ENCODE data around the gene SPON1. TPM values are rescaled to one million over a fixed set of nuclear protein-coding genes. Genes with fewer than 3 reads are reported as not detected.

The SPON1 gene
- total and polyA plus RNA-seq, 4 donors, result 0.72 to 4.9 (median 1.2) TPM

DNA sequence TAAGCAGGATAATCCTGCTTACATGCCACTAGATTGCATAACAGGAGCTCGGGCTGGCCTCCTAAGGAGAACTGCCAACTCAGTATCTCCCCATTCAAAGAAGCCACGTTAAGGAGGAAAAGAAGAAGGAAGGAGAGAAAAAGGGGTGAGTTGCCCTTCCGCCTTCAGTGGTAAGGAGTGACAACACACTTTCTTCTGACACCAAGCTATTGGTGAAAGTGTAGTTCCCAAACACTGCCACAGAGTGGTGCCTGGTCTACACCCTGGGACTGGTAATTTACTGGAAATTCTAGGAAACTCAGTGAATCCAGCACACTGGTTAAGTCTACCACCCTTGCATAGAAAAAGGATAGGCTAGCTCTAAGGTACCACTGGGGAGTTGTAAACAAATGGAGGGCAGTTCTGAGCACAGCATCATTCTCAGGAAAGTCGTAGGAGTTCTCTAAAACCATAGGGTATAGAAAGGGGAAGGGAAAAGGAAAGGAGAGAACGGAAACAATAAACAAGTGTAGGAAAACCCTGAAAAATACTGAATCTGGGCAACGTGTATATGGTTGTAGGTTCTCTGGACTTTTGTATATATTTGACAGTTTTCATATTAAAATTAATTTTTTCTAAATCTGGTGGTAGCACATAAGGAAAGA, 338.3 kb downstream of the SPON1 start:
- peak; percentile 99 for TF ChIP-seq RAD21 (IDR thresholded peaks at IDR 0.05)
- TF ChIP-seq HNF4A (conservative IDR thresholded peaks at IDR 0.05), result no peak
- no peak for TF ChIP-seq FOXA2 (IDR thresholded peaks at IDR 0.05)
- TF ChIP-seq JUND (IDR thresholded peaks at IDR 0.05), result no peak
- peak; percentile 89 for TF ChIP-seq CTCF (IDR thresholded peaks at IDR 0.05; ENCODE audit: low read depth, low read length, missing input control)
- TF ChIP-seq TAF1 (conservative IDR thresholded peaks at IDR 0.05), result no peak
- TF ChIP-seq REST (IDR thresholded peaks at IDR 0.05), result no peak
- TF ChIP-seq ATF3 (IDR thresholded peaks at IDR 0.05), result no peak
- TF ChIP-seq HNF4G (IDR thresholded peaks at IDR 0.05), result no peak
- TF ChIP-seq, protein P1, sequence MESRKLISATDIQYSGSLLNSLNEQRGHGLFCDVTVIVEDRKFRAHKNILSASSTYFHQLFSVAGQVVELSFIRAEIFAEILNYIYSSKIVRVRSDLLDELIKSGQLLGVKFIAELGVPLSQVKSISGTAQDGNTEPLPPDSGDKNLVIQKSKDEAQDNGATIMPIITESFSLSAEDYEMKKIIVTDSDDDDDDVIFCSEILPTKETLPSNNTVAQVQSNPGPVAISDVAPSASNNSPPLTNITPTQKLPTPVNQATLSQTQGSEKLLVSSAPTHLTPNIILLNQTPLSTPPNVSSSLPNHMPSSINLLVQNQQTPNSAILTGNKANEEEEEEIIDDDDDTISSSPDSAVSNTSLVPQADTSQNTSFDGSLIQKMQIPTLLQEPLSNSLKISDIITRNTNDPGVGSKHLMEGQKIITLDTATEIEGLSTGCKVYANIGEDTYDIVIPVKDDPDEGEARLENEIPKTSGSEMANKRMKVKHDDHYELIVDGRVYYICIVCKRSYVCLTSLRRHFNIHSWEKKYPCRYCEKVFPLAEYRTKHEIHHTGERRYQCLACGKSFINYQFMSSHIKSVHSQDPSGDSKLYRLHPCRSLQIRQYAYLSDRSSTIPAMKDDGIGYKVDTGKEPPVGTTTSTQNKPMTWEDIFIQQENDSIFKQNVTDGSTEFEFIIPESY (IDR thresholded peaks at IDR 0.05), result no peak
- no peak for TF ChIP-seq YY1 (IDR thresholded peaks at IDR 0.05)
- TF ChIP-seq FOXA1 (IDR thresholded peaks at IDR 0.05), result no peak
- no peaks in the 10 kb centered on the region for H3K36me3 ChIP-seq (ENCODE audit: control insufficient read depth in 4 of 4, insufficient read depth in 3 of 4, low read depth in 1 of 4, low read length in 3 of 4)
- no peak overlapping the region for H3K27ac ChIP-seq (ENCODE audit: low read depth in 1 of 2, low read length in 2 of 2)
- H3K4me1 ChIP-seq (ENCODE audit: control insufficient read depth in 4 of 4, insufficient read depth in 4 of 4, low read length in 3 of 4), result peaks cover 0 to 8% (median 4%) of the 10 kb centered on the region in 4 donors
- H3K9me3 ChIP-seq (ENCODE audit: control insufficient read depth in 4 of 4, low read length in 3 of 4), result no peaks in the 10 kb centered on the region
- WGBS, result 43% methylated on average over 6 of the region's 6 CpGs
- DNase-seq (ENCODE audit: low spot score), result peak; percentile 38
- H3K4me3 ChIP-seq (ENCODE audit: low read depth in 1 of 3, low read length in 3 of 3), result no peak overlapping the region
- no peak overlapping the region for H3K9ac ChIP-seq (ENCODE audit: low read depth in 1 of 2, low read length in 2 of 2)
- H3K27me3 ChIP-seq (ENCODE audit: control insufficient read depth in 4 of 4, insufficient read depth in 4 of 4, low read length in 3 of 4), result no peaks in the 10 kb centered on the region

- Histone ChIP-seq H3K27me3 (ENCODE audit: control insufficient read depth in 4 of 4, insufficient read depth in 4 of 4, low read length in 3 of 4) (no peaks in the 10 kb centered on the region), H3K4me3 (ENCODE audit: low read depth in 1 of 3, low read length in 3 of 3) (no peak overlapping the region), H3K9ac (ENCODE audit: low read depth in 1 of 2, low read length in 2 of 2) (no peak overlapping the region), H3K4me1 (ENCODE audit: control insufficient read depth in 4 of 4, insufficient read depth in 4 of 4, low read length in 3 of 4) (peaks cover 0 to 26% (median 11%) of the 10 kb centered on the region in 4 donors), H3K36me3 (ENCODE audit: control insufficient read depth in 4 of 4, insufficient read depth in 3 of 4, low read depth in 1 of 4, low read length in 3 of 4) (no peaks in the 10 kb centered on the region), H3K9me3 (ENCODE audit: control insufficient read depth in 4 of 4, low read length in 3 of 4) (no peaks in the 10 kb centered on the region), H3K27ac (ENCODE audit: low read depth in 1 of 2, low read length in 2 of 2) (no peak overlapping the region)
- no peak for DNase-seq (ENCODE audit: low spot score)
- TF ChIP-seq GABPA (IDR thresholded peaks at IDR 0.05 in 1 of 2, conservative IDR thresholded peaks at IDR 0.05 in 1 of 2) (no peak), CTCF (IDR thresholded peaks at IDR 0.05; ENCODE audit: low read depth, low read length, missing input control) (no peak), SP1 (IDR thresholded peaks at IDR 0.05) (no peak), REST (IDR thresholded peaks at IDR 0.05) (no peak), JUND (IDR thresholded peaks at IDR 0.05) (no peak), YY1 (IDR thresholded peaks at IDR 0.05) (no peak), EGR1 (IDR thresholded peaks at IDR 0.05; ENCODE audit: low read depth in 2 of 2) (no peak), RXRA (IDR thresholded peaks at IDR 0.05) (no peak), FOXA2 (IDR thresholded peaks at IDR 0.05) (no peak)
Measured at GRCh38 chr11:14304601-14305000, 342.1 kb downstream of the SPON1 start.
